Measurements from ENCODE around the gene CLDN2.

DNA sequence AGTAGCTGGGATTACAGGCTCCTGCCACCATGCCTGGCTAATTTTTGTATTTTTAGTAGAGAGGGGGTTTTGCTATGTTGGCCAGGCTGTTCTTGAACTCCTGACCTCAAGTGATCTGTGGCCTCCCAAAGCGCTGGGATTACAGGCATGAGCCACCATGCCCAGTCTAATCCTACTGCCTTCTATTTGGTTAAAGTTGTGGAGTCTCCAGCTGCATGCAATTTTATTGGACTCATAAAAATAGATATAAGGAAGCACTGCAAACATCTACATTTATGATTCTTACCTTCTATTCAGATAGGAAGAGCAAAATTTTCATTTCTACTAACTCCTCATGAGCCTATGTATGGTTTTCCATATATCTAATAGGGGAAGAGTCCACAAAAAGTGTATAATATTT is 30.7 kb upstream of the CLDN2 start:
- no peak for TF ChIP-seq REST (IDR thresholded peaks at IDR 0.05; ENCODE audit: insufficient read depth in 1 of 2, low read depth in 2 of 2, low read length in 2 of 2)
- no peak for TF ChIP-seq POLR2AphosphoS5 (IDR thresholded peaks at IDR 0.05; ENCODE audit: low read depth, low read length)
